GM19328 (cell line): Measurements from ENCODE around the gene SNRPA.
"Not testable (repeated sequence)": the region's sequence is repeated elsewhere in the genome, so short reads cannot be mapped to it uniquely, and the experiment has no call there.

ENCODE experiments used
- ATAC-seq: cut with Tn5 transposase; IDR thresholded peaks from one replicate; pipeline ENCODE4 v1.9.1; 2021; ENCODE audit warnings: mild to moderate bottlenecking, moderate library complexity; ENCODE audit not compliant: unreplicated experiment

SNRPA gene

DNA sequence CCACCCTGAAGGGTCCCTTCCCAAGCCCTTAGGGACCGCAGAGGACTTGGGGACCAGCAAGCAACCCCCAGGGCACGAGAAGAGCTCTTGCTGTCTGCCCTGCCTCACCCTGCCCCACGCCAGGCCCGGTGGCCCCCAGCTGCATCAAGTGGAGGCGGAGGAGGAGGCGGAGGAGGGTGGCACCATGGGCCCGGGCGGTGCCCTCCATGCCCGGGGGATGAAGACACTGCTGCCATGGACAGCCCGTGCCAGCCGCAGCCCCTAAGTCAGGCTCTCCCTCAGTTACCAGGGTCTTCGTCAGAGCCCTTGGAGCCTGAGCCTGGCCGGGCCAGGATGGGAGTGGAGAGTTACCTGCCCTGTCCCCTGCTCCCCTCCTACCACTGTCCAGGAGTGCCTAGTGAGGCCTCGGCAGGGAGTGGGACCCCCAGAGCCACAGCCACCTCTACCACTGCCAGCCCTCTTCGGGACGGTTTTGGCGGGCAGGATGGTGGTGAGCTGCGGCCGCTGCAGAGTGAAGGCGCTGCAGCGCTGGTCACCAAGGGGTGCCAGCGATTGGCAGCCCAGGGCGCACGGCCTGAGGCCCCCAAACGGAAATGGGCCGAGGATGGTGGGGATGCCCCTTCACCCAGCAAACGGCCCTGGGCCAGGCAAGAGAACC, 49.5 kb downstream of the SNRPA start:
- no peak for ATAC-seq

DNA sequence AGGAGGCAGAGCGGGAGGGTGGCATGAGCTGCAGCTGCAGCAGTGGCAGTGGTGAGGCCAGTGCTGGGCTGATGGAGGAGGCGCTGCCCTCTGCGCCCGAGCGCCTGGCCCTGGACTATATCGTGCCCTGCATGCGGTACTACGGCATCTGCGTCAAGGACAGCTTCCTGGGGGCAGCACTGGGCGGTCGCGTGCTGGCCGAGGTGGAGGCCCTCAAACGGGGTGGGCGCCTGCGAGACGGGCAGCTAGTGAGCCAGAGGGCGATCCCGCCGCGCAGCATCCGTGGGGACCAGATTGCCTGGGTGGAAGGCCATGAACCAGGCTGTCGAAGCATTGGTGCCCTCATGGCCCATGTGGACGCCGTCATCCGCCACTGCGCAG, 50.0 kb downstream of the SNRPA start:
- ATAC-seq = no peak

DNA sequence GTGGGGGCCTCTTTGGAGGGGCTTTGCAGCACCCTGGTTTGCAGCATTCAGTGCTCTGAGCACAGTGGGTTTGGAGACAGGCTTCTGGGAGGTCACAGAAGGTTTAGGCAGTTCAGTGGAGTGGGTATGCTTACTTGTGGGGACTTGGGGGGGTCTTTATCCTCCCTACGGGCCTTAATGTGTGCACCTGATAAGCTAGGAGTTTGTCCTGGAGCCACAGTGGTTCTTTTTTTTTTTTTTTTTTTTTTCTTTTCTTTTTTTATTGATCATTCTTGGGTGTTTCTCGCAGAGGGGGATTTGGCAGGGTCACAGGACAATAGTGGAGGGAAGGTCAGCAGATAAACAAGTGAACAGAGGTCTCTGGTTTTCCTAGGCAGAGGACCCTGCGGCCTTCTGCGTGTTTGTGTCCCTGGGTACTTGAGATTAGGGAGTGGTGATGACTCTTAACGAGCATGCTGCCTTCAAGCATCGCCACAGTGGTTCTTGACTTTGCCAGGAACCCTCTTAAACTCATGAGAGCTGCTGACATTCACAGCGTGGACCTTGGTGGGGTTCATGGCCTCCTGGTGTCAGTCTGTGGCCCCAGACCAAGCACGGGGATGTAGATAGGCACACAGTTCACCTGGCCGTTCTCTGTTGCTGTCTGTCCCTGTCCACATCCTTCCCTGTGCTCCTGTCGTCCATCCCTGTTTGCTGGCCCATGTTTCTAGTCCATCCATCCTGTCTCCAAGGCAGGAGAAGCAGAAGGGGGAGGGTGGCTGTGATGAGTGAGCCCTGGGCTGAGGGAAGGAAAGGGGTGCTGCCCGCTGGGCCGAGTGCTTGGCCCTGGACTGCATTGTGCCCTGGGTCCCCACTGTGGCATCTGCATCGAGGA, 50.7 kb downstream of the SNRPA start:
- no peak for ATAC-seq

DNA sequence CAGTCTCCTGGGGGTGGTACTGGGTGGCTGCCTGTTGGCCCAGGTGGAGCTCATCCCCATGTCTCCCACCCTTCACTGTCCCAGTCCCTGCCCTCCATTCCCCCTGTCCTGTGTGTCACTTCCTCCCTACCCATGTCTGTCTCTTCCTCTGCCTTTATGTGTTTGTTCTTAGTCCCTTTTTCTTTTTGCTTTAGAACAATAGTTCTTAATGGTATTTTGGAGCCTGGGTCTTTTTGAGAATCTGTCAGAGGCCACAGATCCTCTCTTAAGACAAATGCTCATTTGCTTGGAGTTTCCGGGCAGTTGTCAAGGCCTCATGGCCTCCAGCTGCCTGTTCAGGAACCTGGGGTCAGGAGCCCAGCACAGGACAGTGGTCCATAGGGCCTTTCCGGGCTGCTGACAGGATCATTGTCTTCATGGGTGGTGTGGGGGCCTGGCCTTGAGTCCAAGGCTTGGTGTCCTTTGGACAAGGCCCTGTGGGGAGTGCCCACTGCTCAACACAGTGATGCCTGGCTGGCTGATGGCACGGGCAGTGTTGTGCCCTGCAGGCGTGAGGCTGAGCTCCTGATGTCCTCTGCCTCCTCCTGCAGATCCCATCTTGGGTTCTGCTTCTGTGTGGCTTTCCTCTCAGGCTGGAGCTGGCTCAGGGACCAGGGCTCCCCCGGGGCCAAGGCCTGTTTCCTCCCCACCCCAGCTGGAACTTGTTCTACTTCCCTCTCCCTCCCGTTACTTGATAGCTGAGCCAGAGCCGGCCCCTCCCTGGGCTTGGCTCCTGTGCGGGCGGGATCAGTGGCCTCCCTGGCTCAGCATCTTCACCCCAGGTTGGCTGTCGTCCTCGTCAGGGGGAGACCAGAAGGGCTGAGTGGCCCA, 51.5 kb downstream of the SNRPA start:
- ATAC-seq = no peak

DNA sequence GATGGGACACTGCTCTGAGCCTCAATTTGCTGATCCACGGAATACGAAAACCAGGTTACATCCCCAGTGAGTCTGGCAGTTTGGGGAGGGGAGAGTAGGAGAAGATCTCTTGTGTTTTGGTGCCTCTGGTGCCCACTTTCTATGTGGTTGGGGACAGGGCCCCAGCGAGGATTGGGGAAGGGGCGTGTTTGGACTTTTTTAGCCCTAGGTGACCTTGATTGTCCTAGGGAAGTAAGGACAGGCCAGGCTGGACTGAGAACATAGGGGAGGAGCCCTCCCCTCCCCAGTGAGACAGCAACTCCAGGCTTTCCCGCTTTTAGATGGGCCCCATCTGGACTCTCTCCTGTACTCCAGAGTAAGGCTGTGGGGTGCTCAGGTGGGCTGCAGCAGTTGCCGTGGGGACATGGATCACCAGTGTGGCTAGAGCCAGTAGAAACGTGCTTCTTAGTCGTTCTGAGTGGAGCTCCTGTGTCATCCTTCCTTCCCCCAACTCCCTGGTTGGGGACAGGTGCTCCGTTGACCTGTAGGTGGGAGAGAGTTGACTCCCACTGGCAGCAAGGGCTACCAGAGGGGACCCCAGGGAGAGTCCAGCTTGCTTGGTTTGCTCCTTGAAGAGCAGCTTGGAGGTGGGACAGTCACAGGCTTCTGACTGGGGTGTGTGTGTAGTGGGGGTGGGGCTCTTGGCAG, 52.3 kb downstream of the SNRPA start:
- no peak for ATAC-seq

DNA sequence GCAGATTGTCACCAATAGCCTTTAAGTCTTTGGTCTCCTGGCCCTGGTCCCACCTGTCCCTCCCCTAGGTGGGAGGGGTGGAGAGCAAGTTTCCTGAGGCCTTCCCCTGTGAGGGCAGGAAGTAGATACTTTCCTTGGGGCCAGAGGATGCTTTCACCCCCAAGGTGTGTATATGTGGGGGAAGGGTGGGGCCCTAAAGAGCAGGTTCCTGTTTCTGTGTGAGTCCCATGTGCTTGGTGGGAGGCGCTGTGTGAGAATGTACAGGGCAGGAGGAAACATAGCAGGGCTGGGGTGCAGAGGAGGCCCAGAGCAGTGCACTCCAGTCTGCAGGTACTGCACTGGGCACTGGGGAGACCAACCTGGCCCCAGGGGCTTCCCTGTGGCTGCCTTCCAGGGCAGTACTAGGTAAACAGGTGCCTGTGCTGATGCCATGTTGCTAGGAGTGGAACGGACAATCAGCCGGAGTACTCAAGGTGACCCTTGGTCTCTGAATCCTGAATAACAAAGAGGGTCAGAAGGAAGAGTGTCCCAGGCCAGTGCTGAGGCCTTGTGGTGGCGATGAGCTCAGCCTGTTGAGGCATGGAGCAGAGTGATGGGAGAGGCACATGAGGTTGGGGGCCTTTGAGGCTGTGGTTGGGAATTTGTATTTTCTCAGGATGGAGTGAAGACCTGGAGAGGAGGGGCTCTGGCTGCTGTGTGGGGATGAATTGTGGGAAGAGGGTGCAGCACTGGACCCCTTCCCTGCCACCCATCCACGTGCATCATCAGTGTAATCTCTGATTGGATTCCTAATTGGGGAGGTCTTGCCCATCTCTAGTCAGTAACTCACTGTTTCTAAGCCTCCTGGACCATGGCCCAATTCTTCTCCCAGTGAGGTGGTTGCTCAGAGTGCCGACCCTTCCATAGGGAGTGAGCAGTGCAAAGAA, 53.1 kb downstream of the SNRPA start:
- ATAC-seq = no peak

DNA sequence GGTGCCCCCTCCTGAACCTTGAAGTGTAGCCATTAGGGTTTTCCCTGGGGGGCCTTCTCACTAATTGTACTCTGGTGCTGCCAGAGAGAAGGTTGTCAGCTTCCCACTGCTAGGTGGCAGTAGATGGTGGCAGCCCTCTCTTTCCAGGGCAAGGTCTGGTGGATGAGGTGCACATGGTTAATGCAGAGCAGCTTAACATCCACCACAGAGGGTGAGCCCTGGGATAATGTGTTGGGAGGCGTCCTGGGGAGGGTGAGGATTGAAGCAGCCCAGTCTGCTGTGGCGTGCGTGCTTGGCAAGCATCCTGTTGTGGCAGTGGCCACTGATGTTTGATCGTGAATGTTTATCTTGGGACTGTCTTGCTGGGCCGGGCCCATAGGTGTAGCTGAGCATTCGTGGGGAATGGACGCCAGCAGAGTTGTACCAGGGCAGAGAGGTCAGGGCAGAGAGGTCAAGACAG, 53.8 kb downstream of the SNRPA start:
- no peak for ATAC-seq

DNA sequence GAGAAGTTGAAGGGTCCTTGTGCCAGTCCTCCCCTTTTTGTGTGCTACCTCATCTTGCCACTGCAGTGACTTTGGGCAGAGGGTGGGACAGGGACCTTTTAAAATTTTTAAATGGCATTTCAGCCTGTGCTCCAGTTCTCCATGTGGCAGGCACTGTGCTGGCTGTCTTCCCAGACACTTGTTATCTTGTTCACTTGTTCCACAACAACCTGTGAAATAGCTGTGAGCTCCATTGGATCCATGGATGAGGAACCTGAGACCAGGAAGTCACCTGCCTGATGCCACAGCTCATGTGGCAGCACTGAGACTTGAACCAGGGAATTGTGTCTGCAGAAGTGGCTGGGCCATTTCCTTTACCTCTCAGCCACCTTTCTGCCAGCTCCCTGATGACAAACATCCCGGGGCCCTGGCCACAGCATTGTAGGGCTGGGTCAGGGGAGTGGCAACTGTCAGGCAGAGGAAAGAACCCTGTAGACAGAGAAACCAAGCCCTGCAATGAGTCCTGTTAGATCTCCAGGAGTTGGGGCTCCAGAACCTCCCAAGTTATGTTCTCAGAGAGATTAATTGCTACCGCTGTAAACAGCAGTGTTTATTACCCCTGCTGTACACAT, 54.4 kb downstream of the SNRPA start:
- no peak for ATAC-seq

DNA sequence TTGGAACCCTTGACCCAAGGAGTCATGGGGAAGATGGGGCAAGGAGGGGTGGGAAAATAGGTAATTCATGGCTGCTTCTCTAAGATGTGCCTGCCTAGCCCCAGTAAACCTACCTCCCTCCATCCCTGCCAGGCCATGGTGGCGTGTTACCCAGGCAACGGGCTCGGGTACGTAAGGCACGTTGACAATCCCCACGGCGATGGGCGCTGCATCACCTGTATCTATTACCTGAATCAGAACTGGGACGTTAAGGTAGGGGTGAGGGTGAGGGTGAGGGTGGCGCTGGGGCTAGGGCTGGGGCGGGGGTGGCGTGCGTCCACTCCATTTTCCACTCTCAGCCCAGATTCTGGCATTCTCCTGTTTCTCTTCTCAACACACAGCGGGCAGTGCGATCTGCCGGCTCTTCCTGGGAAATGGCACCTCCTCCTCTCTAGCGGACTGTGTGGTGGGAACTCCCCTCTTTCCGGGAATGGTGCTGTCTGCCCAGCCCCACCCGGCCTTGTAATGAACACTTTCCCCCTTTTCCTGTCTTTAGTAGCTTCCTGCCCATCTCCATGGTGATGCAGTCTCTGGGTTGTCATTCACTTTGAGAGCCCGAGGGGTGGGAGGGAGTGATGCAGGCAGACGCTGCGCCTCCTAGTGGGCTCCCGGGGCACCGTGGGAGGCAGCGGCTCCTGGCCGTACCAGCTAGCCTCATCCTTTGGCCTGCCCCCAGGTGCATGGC, 55.6 kb downstream of the SNRPA start:
- no peak for ATAC-seq

DNA sequence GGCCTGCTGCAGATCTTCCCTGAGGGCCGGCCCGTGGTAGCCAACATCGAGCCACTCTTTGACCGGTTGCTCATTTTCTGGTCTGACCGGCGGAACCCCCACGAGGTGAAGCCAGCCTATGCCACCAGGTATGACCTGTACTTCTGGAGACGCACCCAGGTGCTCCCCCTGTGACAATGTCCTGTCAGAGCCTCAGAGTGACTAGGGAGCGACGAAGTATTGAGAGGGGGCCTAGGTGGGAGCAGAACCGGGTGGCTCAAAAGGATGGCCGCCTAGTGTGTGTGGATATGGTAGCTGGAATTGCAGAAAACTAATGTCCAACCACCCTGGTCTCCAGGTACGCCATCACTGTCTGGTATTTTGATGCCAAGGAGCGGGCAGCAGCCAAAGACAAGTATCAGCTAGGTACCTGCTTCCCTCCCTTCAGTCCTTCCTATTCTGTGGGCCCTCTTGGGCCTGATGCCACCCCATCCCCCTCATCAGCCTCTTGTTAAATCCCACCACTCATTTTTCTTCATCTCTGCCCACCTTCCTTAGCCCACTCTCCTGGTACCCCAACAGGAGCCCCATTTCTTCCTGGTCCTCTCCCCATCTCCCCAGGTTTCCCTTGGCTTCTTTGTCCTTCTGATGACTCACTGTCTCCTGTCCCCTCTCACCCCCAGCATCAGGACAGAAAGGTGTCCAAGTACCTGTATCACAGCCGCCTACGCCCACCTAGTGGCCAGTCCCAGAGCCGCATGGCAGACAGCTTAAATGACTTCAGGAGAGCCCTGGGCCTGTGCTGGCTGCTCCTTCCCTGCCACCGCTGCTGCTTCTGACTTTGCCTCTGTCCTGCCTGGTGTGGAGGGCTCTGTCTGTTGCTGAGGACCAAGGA, 56.4 kb downstream of the SNRPA start:
- ATAC-seq = no peak

DNA sequence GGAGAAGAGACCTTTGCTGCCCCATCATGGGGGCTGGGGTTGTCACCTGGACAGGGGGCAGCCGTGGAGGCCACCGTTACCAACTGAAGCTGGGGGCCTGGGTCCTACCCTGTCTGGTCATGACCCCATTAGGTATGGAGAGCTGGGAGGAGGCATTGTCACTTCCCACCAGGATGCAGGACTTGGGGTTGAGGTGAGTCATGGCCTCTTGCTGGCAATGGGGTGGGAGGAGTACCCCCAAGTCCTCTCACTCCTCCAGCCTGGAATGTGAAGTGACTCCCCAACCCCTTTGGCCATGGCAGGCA, 57.0 kb downstream of the SNRPA start:
- ATAC-seq = no peak

DNA sequence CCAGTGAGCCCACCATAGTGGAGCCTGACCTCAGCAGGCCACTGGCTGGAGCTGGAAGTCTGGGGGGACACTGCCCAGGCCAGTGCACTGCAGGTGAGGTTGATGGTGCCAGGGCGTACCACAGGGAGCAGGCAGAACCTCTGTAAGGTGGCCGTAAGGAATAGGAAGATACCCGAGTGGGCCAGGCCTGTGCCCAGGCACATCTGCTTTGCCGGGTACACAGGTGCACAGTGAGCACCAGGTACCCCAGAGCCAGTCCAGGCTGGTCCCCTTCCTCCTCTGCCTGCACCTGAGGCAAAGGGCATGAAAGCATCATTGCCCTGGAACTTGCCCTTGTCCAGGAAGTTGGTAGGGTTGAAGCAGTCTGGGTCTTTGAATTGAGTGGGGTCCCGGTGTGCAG, 57.5 kb downstream of the SNRPA start:
- no peak for ATAC-seq

DNA sequence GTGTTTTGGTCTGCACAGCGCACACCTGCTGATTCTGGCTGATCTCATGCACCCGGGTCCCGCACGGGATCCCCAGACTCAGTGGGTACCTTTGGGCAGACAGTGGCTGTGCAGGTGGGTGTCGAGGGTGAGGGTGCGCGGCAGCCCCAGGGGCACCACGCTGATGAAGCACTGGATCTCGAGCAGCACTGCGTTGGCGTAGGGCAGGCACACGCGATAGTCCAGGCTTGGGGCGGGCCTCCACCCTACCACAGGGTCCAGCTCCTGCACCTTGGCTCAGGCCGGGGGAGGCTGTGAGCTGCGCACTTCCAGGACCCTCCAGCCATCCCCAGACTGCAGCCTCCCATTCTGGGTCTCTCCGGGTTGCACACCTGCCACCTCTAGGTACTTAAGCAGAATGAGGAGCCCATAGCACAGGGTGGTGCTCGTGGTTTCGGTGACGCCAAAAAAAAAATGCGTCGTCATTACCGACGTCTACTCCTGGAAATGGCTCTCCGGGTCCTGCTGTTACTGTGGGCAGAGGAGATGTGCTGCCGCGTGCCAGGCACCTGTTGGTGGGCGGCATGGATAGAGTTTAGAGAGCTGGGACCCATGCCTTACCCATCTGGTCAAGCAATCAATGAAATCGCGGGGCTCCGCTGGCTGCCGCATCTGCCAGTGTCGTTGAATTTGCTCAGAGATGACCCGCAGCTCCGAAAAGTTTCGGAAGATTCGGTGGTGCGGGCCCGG, 58.5 kb downstream of the SNRPA start:
- no peak for ATAC-seq

DNA sequence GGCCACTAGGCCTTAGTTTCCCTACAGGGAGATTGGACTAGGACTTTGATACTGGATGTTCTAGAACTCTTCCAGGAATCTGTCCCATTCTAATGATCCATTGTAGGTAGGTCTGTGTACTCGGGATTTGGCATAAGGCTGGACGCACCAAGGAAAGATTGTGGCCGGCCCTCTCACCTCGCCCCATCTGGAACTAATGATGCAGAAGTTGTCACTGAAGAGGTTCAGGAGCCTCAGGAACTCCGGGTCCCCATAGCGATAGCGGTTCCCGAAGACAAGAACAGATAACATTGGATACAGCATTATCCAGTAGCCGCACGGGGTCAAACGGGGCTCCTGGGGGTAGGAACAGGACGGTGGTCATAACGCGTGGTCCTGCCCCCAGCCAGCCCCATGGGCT, 59.2 kb downstream of the SNRPA start:
- no peak for ATAC-seq

DNA sequence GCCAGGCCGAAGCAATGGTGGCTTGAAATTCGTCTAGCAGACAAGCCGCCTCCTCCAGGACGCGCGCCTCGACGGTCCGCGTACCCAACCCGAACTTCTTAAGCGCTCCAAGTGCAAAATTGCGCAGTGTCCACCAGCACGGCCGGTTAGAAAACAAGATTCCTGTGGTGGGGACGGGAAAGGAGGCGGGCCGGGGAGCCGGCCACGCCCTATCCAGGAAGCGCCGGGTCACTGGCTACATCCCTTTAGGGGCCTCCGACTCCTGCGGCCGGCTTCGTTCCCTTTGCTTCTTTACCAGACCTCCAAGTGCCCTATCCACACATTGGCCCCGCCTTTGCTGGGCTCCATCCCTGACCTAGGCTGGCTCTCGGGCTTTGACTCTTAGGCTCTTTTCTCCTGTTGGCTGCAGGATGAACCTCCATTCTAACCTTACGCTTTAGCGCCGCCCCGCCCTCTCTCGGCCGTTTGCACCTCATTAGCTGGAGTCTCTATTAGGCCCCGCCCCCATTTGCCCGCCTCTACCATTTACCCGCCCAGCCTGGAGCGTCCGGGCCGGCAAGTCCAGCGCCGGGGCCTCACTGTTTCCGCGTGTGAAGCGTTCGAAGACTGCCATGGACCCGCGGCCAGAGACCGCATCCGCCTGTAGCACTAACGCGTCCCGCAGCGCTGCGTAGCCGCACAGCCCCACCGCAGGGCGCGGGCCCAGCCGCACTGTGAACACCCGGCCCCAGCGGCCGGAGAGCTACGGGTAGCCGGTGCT, 59.8 kb downstream of the SNRPA start:
- ATAC-seq = not testable (repeated sequence)

DNA sequence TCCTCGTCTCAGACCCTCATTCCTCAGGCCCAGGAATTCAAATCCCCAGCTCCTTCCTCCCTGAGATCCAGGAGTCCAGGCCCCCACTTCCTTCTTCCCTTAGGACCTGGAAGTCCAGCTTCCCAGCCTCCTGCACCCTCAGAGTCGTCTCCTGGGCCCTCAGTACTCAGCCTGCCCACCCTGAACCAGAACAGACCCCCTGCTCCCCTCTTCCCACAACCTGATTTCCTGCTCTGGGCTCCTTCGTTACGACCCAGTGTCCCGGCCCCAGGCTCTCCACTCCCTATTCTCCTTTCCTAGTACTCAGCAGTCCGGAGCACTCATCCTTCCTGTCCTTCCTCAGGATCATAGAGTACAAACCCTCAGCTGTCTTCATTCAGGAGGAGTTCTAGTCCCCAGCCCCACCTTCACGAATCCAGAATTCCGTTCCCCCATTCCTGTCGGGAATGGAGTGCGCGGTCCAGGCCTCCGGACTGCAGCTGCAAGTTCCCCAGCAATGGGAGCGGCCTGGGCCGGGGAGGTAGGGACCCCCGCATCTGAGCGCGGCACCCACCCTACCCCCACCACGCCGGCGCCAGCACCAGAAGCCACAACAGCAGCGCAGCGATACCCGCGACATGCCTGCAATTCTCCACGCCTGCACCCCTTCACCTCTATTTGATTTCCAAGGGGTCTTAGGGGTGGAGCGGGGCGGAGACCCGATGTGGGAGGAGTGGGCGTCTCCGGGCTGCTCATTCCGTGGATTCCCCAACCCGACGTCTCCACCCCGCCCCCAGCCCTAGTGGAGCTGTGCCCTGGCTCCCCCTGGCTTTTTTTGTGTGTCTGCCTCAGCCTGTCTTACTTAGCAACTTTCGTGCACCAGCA, 60.7 kb downstream of the SNRPA start:
- ATAC-seq = no peak
